Measurements from ENCODE around the gene RAB21.

DNA sequence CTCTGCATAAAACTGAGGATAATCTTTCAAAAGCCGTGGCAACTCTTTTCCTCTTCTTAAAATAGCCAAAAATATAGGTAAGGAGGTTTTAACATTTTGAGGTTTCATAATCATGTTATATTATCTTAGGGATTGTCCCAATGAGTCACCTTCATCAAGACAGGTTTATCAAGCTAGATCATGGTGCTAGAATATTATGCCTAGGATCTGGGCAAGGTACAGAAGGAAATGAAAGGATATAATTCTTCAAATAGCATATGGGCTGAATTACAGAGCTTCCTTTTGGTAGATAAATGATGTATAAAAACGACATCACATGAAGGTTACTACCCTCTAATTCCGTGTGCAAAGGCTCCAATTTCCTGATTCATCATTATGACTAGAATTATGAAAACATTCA lies 56.3 kb downstream of the RAB21 start:
- TF ChIP-seq POLR2A (IDR thresholded peaks at IDR 0.05; ENCODE audit: low read length) (no peak), GATA1 (IDR thresholded peaks at IDR 0.05; ENCODE audit: low read depth, low read length) (no peak)

Measured in erythroblast (primary cell).